Activated naive CD8-positive, alpha-beta T cell treated with anti-CD3 and anti-CD28 coated beads, Interleukin-2, amount 50 U/mL, for 16 hours (primary cell): Measurements from ENCODE around the gene MGMT.
"Not testable (repeated sequence)": the region's sequence is repeated elsewhere in the genome, so short reads cannot be mapped to it uniquely, and the experiment has no call there.

Source experiments
- DNase-seq: peaks from one replicate; pipeline ENCODE4 v3.0.0-alpha.2; 2020; ENCODE audit warnings: low read depth, low spot score

Gene MGMT

DNA sequence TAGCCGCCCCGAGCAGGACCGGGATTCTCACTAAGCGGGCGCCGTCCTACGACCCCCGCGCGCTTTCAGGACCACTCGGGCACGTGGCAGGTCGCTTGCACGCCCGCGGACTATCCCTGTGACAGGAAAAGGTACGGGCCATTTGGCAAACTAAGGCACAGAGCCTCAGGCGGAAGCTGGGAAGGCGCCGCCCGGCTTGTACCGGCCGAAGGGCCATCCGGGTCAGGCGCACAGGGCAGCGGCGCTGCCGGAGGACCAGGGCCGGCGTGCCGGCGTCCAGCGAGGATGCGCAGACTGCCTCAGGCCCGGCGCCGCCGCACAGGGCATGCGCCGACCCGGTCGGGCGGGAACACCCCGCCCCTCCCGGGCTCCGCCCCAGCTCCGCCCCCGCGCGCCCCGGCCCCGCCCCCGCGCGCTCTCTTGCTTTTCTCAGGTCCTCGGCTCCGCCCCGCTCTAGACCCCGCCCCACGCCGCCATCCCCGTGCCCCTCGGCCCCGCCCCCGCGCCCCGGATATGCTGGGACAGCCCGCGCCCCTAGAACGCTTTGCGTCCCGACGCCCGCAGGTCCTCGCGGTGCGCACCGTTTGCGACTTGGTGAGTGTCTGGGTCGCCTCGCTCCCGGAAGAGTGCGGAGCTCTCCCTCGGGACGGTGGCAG lies at the start of gene MGMT:
Gene MGMT (plus strand): TSS at position 539 of the 656 bp plus-strand sequence.
- peak; percentile 99 for DNase-seq

- DNase-seq: no peak
Measured at GRCh38 chr10:129417870-129418269, 49.2 kb upstream of the MGMT start.

GRCh38 chr10:129418496-129419225 lies 48.4 kb upstream of the MGMT start:
- DNase-seq: no peak

GRCh38 chr10:129419397-129419796 lies 47.6 kb upstream of the MGMT start:
- no peak for DNase-seq

GRCh38 chr10:129421399-129422010 lies 45.5 kb upstream of the MGMT start:
- no peak for DNase-seq

DNA sequence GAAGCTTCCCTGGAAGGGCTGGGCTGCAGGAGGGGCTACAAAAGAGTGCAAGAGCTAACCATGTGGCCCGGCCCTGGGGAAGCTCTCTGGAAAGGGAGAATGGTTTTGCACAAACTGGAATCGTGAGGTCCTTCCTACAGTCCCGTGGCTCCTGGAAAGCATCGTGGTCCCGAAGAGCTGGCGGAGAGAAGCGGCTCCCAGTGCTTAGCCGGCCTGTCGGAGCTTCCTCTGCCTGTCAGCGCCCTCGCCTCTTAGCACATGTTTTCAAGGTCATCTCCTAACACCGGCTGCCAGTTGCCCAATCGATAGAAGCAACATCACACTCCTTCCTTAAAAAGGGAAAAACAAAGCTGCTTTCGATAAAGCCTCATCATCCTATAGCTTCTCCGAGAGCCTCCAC lies 42.1 kb upstream of the MGMT start:
- no peak for DNase-seq

GRCh38 chr10:129426606-129427005 lies 40.4 kb upstream of the MGMT start:
- DNase-seq: no peak

GRCh38 chr10:129433266-129433665 lies 33.8 kb upstream of the MGMT start:
- no peak for DNase-seq

DNA sequence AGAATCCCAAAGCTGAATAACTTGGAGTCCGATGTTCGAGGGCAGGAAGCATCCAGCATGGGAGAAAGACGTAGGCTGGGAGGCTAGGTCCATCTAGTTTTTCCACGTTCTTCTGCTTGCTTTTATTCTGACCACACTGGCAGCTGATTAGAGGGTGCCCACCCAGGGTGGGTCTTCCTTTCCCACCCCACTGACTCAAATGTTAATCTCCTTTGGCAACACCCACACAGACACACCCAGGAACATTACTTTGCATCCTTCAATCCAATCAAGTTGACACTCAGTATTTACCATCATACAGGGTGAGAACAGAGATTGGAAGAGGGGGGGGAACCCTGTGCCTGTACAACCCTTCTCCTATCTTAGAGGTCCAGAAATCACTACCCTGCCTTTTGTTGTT lies 31.3 kb upstream of the MGMT start:
- not testable (repeated sequence) for DNase-seq

DNA sequence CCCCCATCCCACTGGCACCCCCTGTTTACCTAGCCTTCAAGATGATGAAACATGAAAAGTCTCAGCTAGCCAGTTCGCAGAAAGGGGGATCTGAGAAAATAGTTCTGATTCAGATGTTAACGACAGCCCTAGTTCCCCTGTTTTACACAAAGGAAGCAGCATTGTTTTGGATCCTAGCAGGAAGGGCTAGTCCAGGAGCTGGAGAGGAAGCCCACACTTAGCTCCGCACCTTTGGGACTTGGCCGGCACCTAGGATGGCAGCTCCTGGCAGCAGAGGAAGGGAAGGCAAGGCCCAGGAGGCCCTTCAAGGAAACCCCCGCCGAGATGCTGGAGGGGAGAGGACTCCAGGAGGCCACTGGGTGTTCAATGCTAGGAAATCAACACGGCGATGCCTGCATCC lies 29.0 kb upstream of the MGMT start:
- DNase-seq: no peak

- no peak for DNase-seq
Measured at GRCh38 chr10:129440247-129440646, 26.8 kb upstream of the MGMT start.

DNA sequence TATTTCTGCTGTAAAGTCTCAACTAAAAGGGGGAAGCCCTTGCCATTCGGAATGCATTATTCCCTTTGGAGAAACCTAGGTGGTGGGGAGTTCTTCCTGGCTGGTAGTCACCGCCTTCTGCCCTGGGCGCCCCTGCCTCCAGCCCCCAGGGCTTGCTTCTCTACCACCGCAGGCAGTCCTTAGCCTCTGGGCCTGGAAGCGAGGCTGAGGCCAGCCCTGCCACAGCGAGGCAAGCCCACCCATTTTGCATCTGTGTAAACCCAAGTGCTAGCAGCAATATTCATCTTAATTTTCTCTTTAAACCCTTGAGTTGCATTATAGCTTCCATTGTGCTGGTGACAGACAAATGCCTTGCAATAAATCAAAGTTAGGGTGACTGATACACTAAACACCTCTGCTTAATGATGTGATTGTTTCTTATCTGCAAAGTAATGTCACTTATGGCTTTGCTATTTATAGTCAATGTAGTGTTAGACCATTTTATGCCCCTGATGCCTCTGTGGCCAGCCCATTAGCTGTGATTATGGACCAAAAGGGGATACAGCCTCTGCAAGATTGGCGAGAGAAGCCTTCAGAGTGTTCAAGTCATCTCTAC lies 26.2 kb upstream of the MGMT start:
- no peak for DNase-seq

DNA sequence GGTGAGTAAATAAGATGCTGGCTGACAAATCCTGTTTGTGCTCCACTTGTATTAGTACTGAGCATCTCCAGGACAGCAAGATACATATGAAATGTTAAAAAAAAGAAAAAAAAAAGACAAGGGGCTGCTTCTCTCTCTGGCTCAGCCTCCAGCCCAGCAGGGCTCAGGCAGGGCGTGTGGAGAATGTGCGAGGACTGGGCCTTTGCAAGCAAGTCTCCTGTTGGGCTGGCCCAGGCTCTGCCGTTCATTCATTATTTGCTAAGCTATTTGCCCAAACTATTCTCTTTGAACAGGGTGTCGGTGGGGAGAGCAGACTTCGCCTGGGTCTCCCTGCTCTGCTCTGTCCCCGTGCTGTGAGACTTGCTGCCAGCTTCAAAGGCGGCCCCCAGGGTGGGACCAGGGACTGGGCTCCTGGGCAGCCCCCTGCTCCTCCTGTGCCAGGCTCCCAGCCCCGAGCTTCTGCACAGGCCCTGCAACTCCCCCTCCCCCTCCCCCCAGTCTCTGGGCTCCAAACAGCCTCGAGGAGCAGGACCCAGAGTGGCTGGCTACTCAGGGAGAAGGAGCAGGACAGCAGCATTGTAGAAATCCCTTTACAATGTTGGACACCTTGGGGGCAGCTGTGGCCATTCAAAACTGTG lies 25.6 kb upstream of the MGMT start:
- no peak for DNase-seq

DNA sequence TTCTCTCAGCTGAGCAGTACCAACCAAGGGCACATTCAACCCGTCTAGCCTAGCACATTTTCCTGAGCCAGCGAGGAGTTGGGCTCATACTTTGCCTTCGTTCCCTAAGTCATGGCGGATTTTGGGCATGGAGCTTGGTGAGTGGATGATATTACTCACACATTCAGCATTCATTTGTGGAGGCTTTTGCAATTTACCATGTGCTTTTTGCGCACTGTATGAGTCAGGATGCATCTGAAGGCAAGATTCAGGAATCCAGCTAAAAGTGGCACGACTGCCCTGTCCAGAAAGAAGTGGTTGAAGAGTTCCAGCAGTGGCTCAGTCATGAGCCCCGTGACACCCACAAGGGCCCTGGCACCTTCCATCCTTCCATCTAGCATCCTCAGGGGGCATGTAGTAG lies 24.2 kb upstream of the MGMT start:
- no peak for DNase-seq

DNA sequence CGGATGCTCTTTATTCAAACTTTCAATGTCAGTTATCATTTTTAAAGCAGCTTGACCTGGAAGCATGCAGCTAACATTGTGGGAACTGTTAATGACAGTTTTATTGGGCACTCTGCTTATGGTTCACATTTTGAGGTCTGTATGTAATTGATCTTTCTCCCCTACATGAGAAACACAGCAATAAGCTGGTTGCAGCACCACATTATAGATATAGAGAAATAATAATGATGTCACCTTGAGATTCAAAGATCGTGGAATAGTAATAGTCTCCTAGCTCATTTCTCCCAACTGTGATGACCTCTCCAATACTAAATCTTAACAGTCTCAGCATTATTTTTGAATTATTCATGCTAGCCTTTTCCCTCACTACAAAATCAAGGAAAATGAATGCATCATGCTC lies 22.7 kb upstream of the MGMT start:
- DNase-seq: no peak

- no peak for DNase-seq
Measured at GRCh38 chr10:129445436-129446182, 21.4 kb upstream of the MGMT start.

DNA sequence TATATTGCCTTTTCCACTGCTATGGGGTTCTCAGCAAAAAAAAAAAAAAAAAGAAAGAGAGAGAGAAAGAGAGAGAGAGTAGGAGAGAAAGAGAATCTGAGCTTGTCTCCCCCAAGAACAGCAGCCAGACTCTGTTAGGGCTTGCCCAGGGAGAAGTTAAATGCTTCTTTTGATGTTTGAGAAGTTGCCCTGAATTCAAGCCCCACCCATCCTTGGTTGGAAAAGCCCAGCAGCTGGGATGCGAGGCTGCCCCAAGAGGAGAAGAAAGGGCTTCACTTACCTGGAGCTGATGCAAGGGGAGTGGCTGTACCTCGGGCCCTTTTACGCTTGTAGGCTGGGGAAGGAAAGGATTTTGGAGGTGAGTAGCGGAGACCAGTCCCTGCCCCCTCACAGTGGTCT lies 20.9 kb upstream of the MGMT start:
- no peak for DNase-seq

GRCh38 chr10:129447486-129447885 lies 19.6 kb upstream of the MGMT start:
- DNase-seq: no peak

- DNase-seq: no peak
Measured at GRCh38 chr10:129448086-129448485, 19.0 kb upstream of the MGMT start.

DNA sequence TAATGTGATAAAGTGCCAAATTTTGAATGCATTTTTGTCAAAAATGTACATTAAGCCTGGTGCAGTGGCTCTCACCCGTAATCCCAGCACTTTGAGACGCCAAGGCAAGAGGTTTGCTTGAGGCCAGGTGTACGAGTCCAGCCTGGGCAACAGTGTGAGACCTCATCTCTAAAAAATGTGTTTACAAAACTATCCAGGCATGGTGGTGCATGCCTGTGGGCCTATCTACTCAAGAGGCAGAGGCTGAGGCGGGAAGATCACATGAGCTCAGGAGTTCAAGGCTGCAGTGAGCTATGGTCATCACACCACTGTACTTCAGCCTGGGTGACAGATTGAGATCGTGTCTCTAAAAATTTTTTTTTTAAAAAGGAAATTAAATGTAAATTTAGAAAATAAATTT lies 18.5 kb upstream of the MGMT start:
- DNase-seq: no peak

- no peak for DNase-seq
Measured at GRCh38 chr10:129449893-129450292, 17.1 kb upstream of the MGMT start.
